CD14-positive monocyte (primary cell): Measurements from ENCODE around the gene OBSCN. TPM values are rescaled to one million over a fixed set of nuclear protein-coding genes. Genes with fewer than 3 reads are reported as not detected.
"Not testable (repeated sequence)": the region's sequence is repeated elsewhere in the genome, so short reads cannot be mapped to it uniquely, and the experiment has no call there.

Experiments used
- DNase-seq, 3 donors: peaks; one replicate each; pipeline ENCODE4 v3.0.0-alpha.2; 2011 to 2022
- H2AFZ ChIP-seq: 2 replicates; pipeline ENCODE4 v1.6.0; 2012; ENCODE audit warnings: mild to moderate bottlenecking, low read depth, low read length, inconsistent platforms; ENCODE audit not compliant: insufficient read depth, poor library complexity, severe bottlenecking
- H3K27ac ChIP-seq, 2 donors: 1 replicate in 1 of 2; 2 replicates in 1 of 2; pipeline ENCODE4 v1.5.1; 2012 to 2013; ENCODE audit warnings: low read length in 2 of 2, control low read depth in 1 of 2, inconsistent platforms in 1 of 2, low read depth in 1 of 2, mild to moderate bottlenecking in 1 of 2
- H3K27me3 ChIP-seq, 2 donors: one replicate each; pipeline versions ENCODE4 v1.6.0 to v1.6.1; 2011 to 2013; ENCODE audit warnings: low read length in 2 of 2; ENCODE audit not compliant: control insufficient read depth in 2 of 2, insufficient read depth in 2 of 2
- H3K36me3 ChIP-seq, 2 donors: replicated peaks in 1 of 2; 1 replicate in 1 of 2; 2 replicates in 1 of 2; pipeline versions ENCODE4 v1.5.1 to v1.6.1; 2012 to 2013; ENCODE audit warnings: low read length in 2 of 2, control low read depth in 1 of 2, inconsistent platforms in 1 of 2, mild to moderate bottlenecking in 1 of 2; ENCODE audit not compliant: insufficient read depth in 2 of 2, control insufficient read depth in 1 of 2
- H3K4me1 ChIP-seq, 2 donors: 1 replicate in 1 of 2; 2 replicates in 1 of 2; pipeline versions ENCODE4 v1.5.1 to v1.6.1; 2012 to 2013; ENCODE audit warnings: low read length in 2 of 2, control low read depth in 1 of 2, inconsistent platforms in 1 of 2, mild to moderate bottlenecking in 1 of 2, moderate library complexity in 1 of 2; ENCODE audit not compliant: insufficient read depth in 2 of 2, control insufficient read depth in 1 of 2
- H3K4me2 ChIP-seq: replicated peaks from 2 replicates; pipeline ENCODE3; 2012; ENCODE audit warnings: low read length, moderate library complexity, mild to moderate bottlenecking; ENCODE audit not compliant: poor library complexity, severe bottlenecking; ENCODE audit errors: extremely low read depth
- H3K4me3 ChIP-seq, 3 experiments: fragments of 200-600 bp in 1 of 3; sonication (generic) in 1 of 3; replicated peaks in 1 of 3; 1 replicate in 2 of 3; 2 replicates in 1 of 3; pipeline ENCODE4 v1.5.1; 2011 to 2013; ENCODE audit warnings: low read length in 3 of 3, mild to moderate bottlenecking in 3 of 3, control low read depth in 2 of 3, low read depth in 2 of 3, inconsistent platforms in 1 of 3, moderate library complexity in 1 of 3
- H3K79me2 ChIP-seq: 2 replicates; pipeline ENCODE4 v1.6.0; 2012; ENCODE audit warnings: mild to moderate bottlenecking, control low read depth, inconsistent platforms, low read length, moderate library complexity; ENCODE audit not compliant: insufficient read depth
- H3K9ac ChIP-seq: 2 replicates; pipeline ENCODE4 v1.6.0; 2017; ENCODE audit warnings: low read length, mild to moderate bottlenecking; ENCODE audit not compliant: insufficient read depth, poor library complexity, severe bottlenecking
- H3K9me3 ChIP-seq, 2 donors: replicated peaks in 1 of 2; 1 replicate in 1 of 2; 2 replicates in 1 of 2; pipeline versions ENCODE4 v1.5.1 to v1.6.1; 2012 to 2013; ENCODE audit warnings: low read length in 2 of 2, control low read depth in 1 of 2; ENCODE audit not compliant: control insufficient read depth in 1 of 2, insufficient read depth in 1 of 2
- H4K20me1 ChIP-seq: 2 replicates; pipeline ENCODE4 v1.6.0; 2012; ENCODE audit warnings: mild to moderate bottlenecking, low read length, control low read depth, moderate library complexity; ENCODE audit not compliant: insufficient read depth
- H3K27ac Mint-ChIP-seq, 7 donors: one replicate each; pipeline ENCODE4 v1.8.0; 2020; ENCODE audit warnings: mild to moderate bottlenecking in 7 of 7, mixed read lengths in 7 of 7, moderate library complexity in 6 of 7, inconsistent platforms in 2 of 7
- H3K27me3 Mint-ChIP-seq, 3 donors: one replicate each; pipeline ENCODE4 v1.8.0; 2021 to 2022; ENCODE audit warnings: low read depth in 3 of 3, mild to moderate bottlenecking in 3 of 3, mixed read lengths in 3 of 3, moderate library complexity in 3 of 3, inconsistent platforms in 1 of 3
- H3K36me3 Mint-ChIP-seq, 2 donors: one replicate each; pipeline ENCODE4 v1.8.0; 2020; ENCODE audit warnings: mixed read lengths in 2 of 2, inconsistent platforms in 1 of 2, mild to moderate bottlenecking in 1 of 2
- H3K4me1 Mint-ChIP-seq: one replicate; pipeline ENCODE4 v1.8.0; 2020; ENCODE audit warnings: mild to moderate bottlenecking, mixed read lengths
- H3K4me3 Mint-ChIP-seq, 2 donors: one replicate each; pipeline ENCODE4 v1.8.0; 2020; ENCODE audit warnings: mild to moderate bottlenecking in 2 of 2, mixed read lengths in 2 of 2, moderate library complexity in 1 of 2
- H3K9me3 Mint-ChIP-seq, 7 donors: one replicate each; pipeline ENCODE4 v1.8.0; 2020 to 2022; ENCODE audit warnings: mixed read lengths in 7 of 7, mild to moderate bottlenecking in 6 of 7, moderate library complexity in 6 of 7, inconsistent platforms in 2 of 7
- CTCF ChIP-seq: fragments of 200-600 bp; IDR thresholded peaks from one replicate; pipeline ENCODE4 v1.8.0; 2022; ENCODE audit warnings: antibody characterized with exemption, mild to moderate bottlenecking
- WGBS: methylation state at CpG from one replicate; pipeline ENCODE4 v1.1.5; 2013; ENCODE audit warnings: missing lambda C conversion rate; ENCODE audit not compliant: insufficient coverage; 5-methylcytosine and 5-hydroxymethylcytosine counted together
- intact Hi-C, 2 donors: fragments of 100-400 bp; cut with micrococcal nuclease; formaldehyde crosslinking; loops; one replicate each; pipeline versions ENCODE4 v1.15.0 to v1.15.1; 2023
- polyA plus RNA-seq, 3 donors: library from polyadenylated mRNA; depleted of rRNA in 1 of 3; unstranded in 2 of 3; stranded (reverse) in 1 of 3; fragments of 300-500 nt in 2 of 3; fragments of >200 nt in 1 of 3; fragmentation: Illumina TruSeq in 2 of 3; gene quantifications; 1 replicate in 2 of 3; 2 replicates in 1 of 3; pipeline ENCODE4 v1.2.3, GENCODE V29; 2012 to 2021

OBSCN gene
- polyA plus RNA-seq, 3 donors: 0.57 to 1.5 (median 0.76) TPM

DNA sequence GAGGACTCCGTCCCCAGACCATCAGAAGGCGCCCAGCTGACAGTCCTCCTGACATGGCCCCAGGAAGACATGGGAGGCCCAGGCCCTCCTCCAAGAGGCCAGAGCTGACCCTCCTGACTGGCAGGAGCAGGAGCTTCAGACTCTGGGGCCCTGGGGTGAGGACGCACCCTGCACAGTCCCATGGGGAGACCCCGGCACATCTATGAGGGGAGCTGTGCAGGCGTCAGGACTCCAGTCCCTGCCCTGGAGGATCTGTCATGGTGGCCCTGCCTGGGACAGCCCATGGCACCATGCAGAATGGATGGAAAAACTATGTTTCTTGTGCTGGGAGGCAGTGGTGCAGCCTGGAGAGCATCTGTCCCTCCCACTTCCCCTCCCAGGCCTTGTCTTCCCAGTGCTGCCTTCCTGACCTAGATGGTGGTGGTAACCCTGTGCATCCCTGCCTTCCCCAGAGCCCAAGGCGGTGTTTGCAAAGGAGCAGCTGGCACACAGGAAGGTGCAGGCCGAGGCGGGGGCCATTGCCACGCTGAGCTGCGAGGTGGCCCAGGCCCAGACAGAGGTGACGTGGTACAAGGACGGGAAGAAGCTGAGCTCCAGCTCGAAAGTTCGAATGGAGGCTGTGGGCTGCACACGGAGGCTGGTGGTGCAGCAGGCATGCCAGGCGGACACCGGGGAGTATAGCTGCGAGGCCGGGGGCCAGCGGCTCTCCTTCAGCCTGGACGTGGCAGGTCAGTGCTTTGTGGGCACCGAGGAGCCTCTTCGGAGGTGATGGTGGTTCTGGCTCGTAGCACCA is 41.9 kb downstream of the OBSCN start:
- no peaks in the 10 kb centered on the region for H3K27me3 ChIP-seq
- no peak overlapping the region for H3K9ac ChIP-seq
- H3K4me1 Mint-ChIP-seq: no peaks in the 10 kb centered on the region
- intact Hi-C loops: no loop called here
- no peaks in the 10 kb centered on the region for H3K36me3 ChIP-seq
- H3K79me2 ChIP-seq: no peaks in the 10 kb centered on the region
- no peak for DNase-seq
- H3K27me3 Mint-ChIP-seq: peaks cover 0 to 5% (median 0%) of the 10 kb centered on the region in 3 donors
- no peak overlapping the region for H3K27ac Mint-ChIP-seq
- H3K4me3 Mint-ChIP-seq: no peak overlapping the region
- H4K20me1 ChIP-seq: no peaks in the 10 kb centered on the region
- H3K4me2 ChIP-seq: no peak overlapping the region
- H2AFZ ChIP-seq: no peak overlapping the region
- H3K9me3 ChIP-seq: peaks cover 16 to 20% of the 10 kb centered on the region in 2 donors
- H3K27ac ChIP-seq: no peak overlapping the region
- peaks cover 16 to 38% (median 21%) of the 10 kb centered on the region in 7 donors for H3K9me3 Mint-ChIP-seq
- 97% methylated on average over 22 of the region's 24 CpGs for WGBS
- no peak for TF ChIP-seq CTCF
- H3K4me3 ChIP-seq: no peak overlapping the region
- peaks cover 0 to 4% of the 10 kb centered on the region in 2 donors for H3K36me3 Mint-ChIP-seq
- H3K4me1 ChIP-seq: no peaks in the 10 kb centered on the region

DNA sequence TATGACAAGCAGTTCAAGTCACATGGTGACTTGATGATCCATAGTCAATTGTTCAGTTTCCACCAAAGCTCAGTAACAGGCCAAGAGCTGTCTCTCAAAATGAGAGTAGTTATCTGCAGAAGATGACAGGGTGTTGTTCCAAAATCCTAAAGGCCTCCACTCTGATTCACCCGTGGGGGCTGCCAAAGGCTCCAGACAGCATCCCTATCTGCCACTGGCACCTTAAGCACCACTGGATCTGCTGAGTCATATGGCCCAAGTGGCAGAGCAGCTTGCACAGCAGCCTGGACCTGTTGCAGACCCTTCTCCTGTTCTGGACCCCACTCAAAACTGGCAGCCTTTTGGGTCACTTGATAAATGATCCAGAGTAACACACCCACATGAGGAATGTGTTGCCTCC is 44.6 kb downstream of the OBSCN start:
- H3K36me3 Mint-ChIP-seq, H3K27me3 Mint-ChIP-seq, H4K20me1 ChIP-seq, DNase-seq, H3K4me3 ChIP-seq, H3K36me3 ChIP-seq, intact Hi-C loops, H3K27me3 ChIP-seq, H3K4me3 Mint-ChIP-seq, H3K79me2 ChIP-seq, H3K27ac ChIP-seq, H3K27ac Mint-ChIP-seq, H3K4me1 Mint-ChIP-seq, H2AFZ ChIP-seq, H3K4me1 ChIP-seq, H3K9ac ChIP-seq, H3K4me2 ChIP-seq: not testable (repeated sequence)
- H3K9me3 ChIP-seq: peaks cover 0 to 23% of the 10 kb centered on the region in 2 donors
- peaks cover 2 to 36% (median 13%) of the 10 kb centered on the region in 7 donors for H3K9me3 Mint-ChIP-seq
- WGBS: 86% methylated on average over 1 of the region's 1 CpG
